Measurements from ENCODE around the gene MEMO1.
"Not testable (repeated sequence)": the region's sequence is repeated elsewhere in the genome, so short reads cannot be mapped to it uniquely, and the experiment has no call there.

DNA sequence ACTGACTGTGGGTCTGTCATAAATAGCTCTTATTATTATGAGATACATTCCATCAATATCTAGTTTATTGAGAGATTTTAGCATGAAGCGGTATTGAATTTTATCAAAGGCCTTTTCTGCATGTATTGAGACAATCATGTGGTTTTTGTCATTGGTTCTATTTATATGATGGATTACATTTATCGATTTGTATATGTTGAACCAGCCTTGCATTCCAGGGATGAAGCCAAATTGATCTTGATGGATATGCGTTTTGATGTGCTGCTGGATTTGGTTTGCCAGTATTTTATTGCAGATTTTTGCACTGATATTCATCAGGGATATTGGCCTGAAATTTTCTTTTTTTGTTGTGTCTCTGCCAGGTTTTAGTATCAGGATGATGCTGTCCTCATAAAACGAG, 113.5 kb downstream of the MEMO1 start:
- TF ChIP-seq EZH2 (IDR thresholded peaks at IDR 0.05; ENCODE audit: low read length, unreplicated experiment): not testable (repeated sequence)
- TF ChIP-seq, protein P1, sequence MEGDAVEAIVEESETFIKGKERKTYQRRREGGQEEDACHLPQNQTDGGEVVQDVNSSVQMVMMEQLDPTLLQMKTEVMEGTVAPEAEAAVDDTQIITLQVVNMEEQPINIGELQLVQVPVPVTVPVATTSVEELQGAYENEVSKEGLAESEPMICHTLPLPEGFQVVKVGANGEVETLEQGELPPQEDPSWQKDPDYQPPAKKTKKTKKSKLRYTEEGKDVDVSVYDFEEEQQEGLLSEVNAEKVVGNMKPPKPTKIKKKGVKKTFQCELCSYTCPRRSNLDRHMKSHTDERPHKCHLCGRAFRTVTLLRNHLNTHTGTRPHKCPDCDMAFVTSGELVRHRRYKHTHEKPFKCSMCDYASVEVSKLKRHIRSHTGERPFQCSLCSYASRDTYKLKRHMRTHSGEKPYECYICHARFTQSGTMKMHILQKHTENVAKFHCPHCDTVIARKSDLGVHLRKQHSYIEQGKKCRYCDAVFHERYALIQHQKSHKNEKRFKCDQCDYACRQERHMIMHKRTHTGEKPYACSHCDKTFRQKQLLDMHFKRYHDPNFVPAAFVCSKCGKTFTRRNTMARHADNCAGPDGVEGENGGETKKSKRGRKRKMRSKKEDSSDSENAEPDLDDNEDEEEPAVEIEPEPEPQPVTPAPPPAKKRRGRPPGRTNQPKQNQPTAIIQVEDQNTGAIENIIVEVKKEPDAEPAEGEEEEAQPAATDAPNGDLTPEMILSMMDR (conservative IDR thresholded peaks at IDR 0.05; ENCODE audit: low read depth, low read length): not testable (repeated sequence)

Data from PC-3 (cell line).